Gastroesophageal sphincter (tissue), 3 donors: ENCODE measurements around the gene NTMT1.
"Not testable (repeated sequence)": the region's sequence is repeated elsewhere in the genome, so short reads cannot be mapped to it uniquely, and the experiment has no call there.

Source experiments
- CTCF ChIP-seq, 4 experiments: fragments of 200-600 bp in 2 of 4; fragments of 450-650 bp in 2 of 4; sonication (generic) in 1 of 4; IDR thresholded peaks; one replicate each; pipeline ENCODE4 v1.5.1; 2017 to 2019; ENCODE audit warnings: antibody characterized with exemption in 4 of 4, mild to moderate bottlenecking in 2 of 4, moderate library complexity in 2 of 4
- EP300 ChIP-seq: sonication (generic); formaldehyde crosslinking; IDR thresholded peaks from one replicate; pipeline ENCODE4 v1.6.1; 2017; ENCODE audit warnings: antibody characterized with exemption, mild to moderate bottlenecking
- POLR2A ChIP-seq, 2 donors: fragments of 450-650 bp; IDR thresholded peaks; one replicate each; pipeline ENCODE4 v1.6.1; 2017; ENCODE audit warnings: antibody characterized with exemption in 2 of 2, mild to moderate bottlenecking in 2 of 2, moderate library complexity in 1 of 2
- POLR2AphosphoS5 ChIP-seq: sonication (generic); formaldehyde crosslinking; IDR thresholded peaks from one replicate; pipeline ENCODE4 v1.6.1; 2017; ENCODE audit warnings: antibody characterized with exemption

- TF ChIP-seq POLR2A (IDR thresholded peaks at IDR 0.05); CTCF (IDR thresholded peaks at IDR 0.05); EP300; POLR2AphosphoS5: not testable (repeated sequence)
Observed at GRCh38 chr9:129592790-129593189, 33.2 kb upstream of the NTMT1 start.
